HepG2 (cell line): ENCODE results near the gene LRBA. TPM values are rescaled to one million over a fixed set of nuclear protein-coding genes. Genes with fewer than 3 reads are reported as not detected.

Source experiments
- ATAC-seq: fragments of 200-7000 bp; cut with Tn5 transposase; 3 replicates; pipeline ENCODE4 v1.9.1; 2020; ENCODE audit warnings: mild to moderate bottlenecking, moderate library complexity
- BruUV-seq: library from RNA; stranded (reverse); fragments of 400-500 nt; replicated peaks from 2 replicates; lab custom pipeline; 2021; lab: Mats Ljungman, UMichigan
- CTCF ChIA-PET: fragments of 300-600 bp; formaldehyde crosslinking; extraction: SDS; loops from one replicate; lab custom pipeline; 2021; ENCODE audit warnings: low total read pairs, inconsistent platforms, low intra/inter-chr PET ratio; lab: Yijun Ruan, JAX
- POLR2A ChIA-PET: fragments of 350-600 bp; sonication (Branson Sonifier 250); formaldehyde crosslinking; loops from one replicate; lab custom pipeline; 2020; ENCODE audit warnings: antibody characterized with exemption, inconsistent platforms; lab: Yijun Ruan, JAX
- DNase-seq: peaks from one replicate; pipeline ENCODE4 v3.0.0-alpha.2; 2015; ENCODE audit warnings: low spot score
- FAIRE-seq: peaks from 3 replicates; lab custom pipeline; 2011; peaks lifted over from hg19 to GRCh38; lab: Jason Lieb, UNC
- H2AFZ ChIP-seq: one replicate; pipeline ENCODE4 v1.6.1; 2011; ENCODE audit warnings: low read length, inconsistent platforms
- H3K27ac ChIP-seq: fragments of 300-600 bp; 3 replicates; pipeline ENCODE4 v1.8.0; 2011; ENCODE audit warnings: mixed run types, mild to moderate bottlenecking, mixed read lengths, low read length, inconsistent platforms; ENCODE audit not compliant: insufficient read depth; ENCODE audit errors: extremely low read length
- H3K27me3 ChIP-seq, 2 experiments: fragments of 200-600 bp in 1 of 2; 2 replicates in 1 of 2; 3 replicates in 1 of 2; pipeline versions ENCODE4 v1.6.0 to v1.8.0; 2011; ENCODE audit warnings: low read length in 2 of 2, mild to moderate bottlenecking in 2 of 2, moderate library complexity in 2 of 2, inconsistent platforms in 1 of 2; ENCODE audit not compliant: insufficient read depth in 2 of 2, control insufficient read depth in 1 of 2
- H3K36me3 ChIP-seq, 2 experiments: fragments of 200-600 bp in 1 of 2; replicated peaks in 1 of 2; 2 replicates in 1 of 2; 3 replicates in 1 of 2; pipeline versions ENCODE4 v1.5.1 to v1.8.0; 2011; ENCODE audit warnings: low read length in 2 of 2, inconsistent platforms in 1 of 2; ENCODE audit not compliant: insufficient read depth in 2 of 2, control insufficient read depth in 1 of 2
- H3K4me1 ChIP-seq: 2 replicates; pipeline ENCODE4 v1.5.1; 2012; ENCODE audit warnings: low read length, inconsistent platforms; ENCODE audit not compliant: insufficient read depth
- H3K4me2 ChIP-seq: 2 replicates; pipeline ENCODE4 v1.6.0; 2011; ENCODE audit warnings: low read depth, low read length, inconsistent platforms
- H3K4me3 ChIP-seq, 3 experiments: fragments of 200-600 bp in 1 of 3; sonication (generic), shearing (Covaris generic) in 1 of 3; replicated peaks in 1 of 3; 2 replicates each; pipeline ENCODE4 v1.5.1; 2011 to 2016; ENCODE audit warnings: low read length in 3 of 3, inconsistent platforms in 2 of 3, low read depth in 2 of 3, mild to moderate bottlenecking in 2 of 3, control low read depth in 1 of 3, mixed read lengths in 1 of 3; ENCODE audit not compliant: insufficient read depth in 1 of 3
- H3K79me2 ChIP-seq: one replicate; pipeline ENCODE4 v1.6.1; 2011; ENCODE audit warnings: low read length, inconsistent platforms; ENCODE audit not compliant: insufficient read depth
- H3K9ac ChIP-seq: 2 replicates; pipeline ENCODE4 v1.6.0; 2011; ENCODE audit warnings: mild to moderate bottlenecking, low read depth, low read length, inconsistent platforms; ENCODE audit not compliant: insufficient read depth
- H3K9me3 ChIP-seq: 2 replicates; pipeline ENCODE4 v1.5.1; 2012; ENCODE audit warnings: mild to moderate bottlenecking, low read length
- H4K20me1 ChIP-seq: 2 replicates; pipeline ENCODE4 v1.6.0; 2011; ENCODE audit warnings: inconsistent platforms, mild to moderate bottlenecking, low read length, moderate library complexity; ENCODE audit not compliant: insufficient read depth
- EZH2 ChIP-seq: conservative IDR thresholded peaks from 2 replicates; pipeline ENCODE4 v1.6.1; 2012; ENCODE audit warnings: mild to moderate bottlenecking, low read depth, low read length, moderate library complexity
- MED8 ChIP-seq: sonication (generic); formaldehyde crosslinking; IDR thresholded peaks from 2 replicates; pipeline ENCODE4 v1.8.1; 2023; ENCODE audit warnings: mild to moderate bottlenecking, missing genetic modification reagents; ENCODE audit not compliant: insufficient replicate concordance
- NFIB ChIP-seq: sonication (generic); formaldehyde crosslinking; IDR thresholded peaks from 2 replicates; pipeline ENCODE4 v1.9.0; 2021; ENCODE audit warnings: missing genetic modification reagents, mild to moderate bottlenecking, borderline replicate concordance
- NR0B2 ChIP-seq: sonication (generic); formaldehyde crosslinking; IDR thresholded peaks from 2 replicates; pipeline ENCODE4 v1.4.0; 2020; ENCODE audit warnings: mild to moderate bottlenecking, missing genetic modification reagents
- RNF219 ChIP-seq: sonication (generic); formaldehyde crosslinking; IDR thresholded peaks from 2 replicates; pipeline ENCODE4 v1.5.0; 2020; ENCODE audit warnings: mild to moderate bottlenecking, missing genetic modification reagents
- SMAD9 ChIP-seq: sonication (generic); formaldehyde crosslinking; IDR thresholded peaks from 2 replicates; pipeline ENCODE4 v1.5.1; 2020; ENCODE audit warnings: mild to moderate bottlenecking, missing genetic modification reagents
- ZNF432 ChIP-seq: sonication (generic); formaldehyde crosslinking; IDR thresholded peaks from 2 replicates; pipeline ENCODE4 v1.5.0; 2020; ENCODE audit warnings: missing genetic modification reagents, mild to moderate bottlenecking, borderline replicate concordance
- WGBS: methylation state at CpG from one replicate; pipeline ENCODE4 v1.1.6; 2017; ENCODE audit warnings: low lambda C conversion rate; 5-methylcytosine and 5-hydroxymethylcytosine counted together
- in situ Hi-C: cut with HindIII; loops from 2 replicates; pipeline ENCODE4 v1.10.0; 2017; ENCODE audit warnings: low pct_unique_long_range_greater_than_20kb; ENCODE audit not compliant: extremely low pct_ligation_motif_present
- intact Hi-C: fragments of 100-400 bp; cut with micrococcal nuclease; formaldehyde crosslinking; loops from one replicate; pipeline ENCODE4 v1.10.0; 2022; ENCODE audit not compliant: unreplicated experiment
- polyA plus RNA-seq, 8 experiments: library from polyadenylated mRNA; depleted of rRNA in 3 of 8; stranded (reverse) in 7 of 8; unstranded in 1 of 8; fragments of >200 nt; fragmentation: Illumina TruSeq in 4 of 8; extraction: Trizol in 4 of 8; gene quantifications; 2 replicates each; pipeline versions ENCODE4 v1.2.1 to v1.2.3, GENCODE V29; 2011 to 2016; ENCODE audit warnings: low read depth in 4 of 8, missing spikeins in 1 of 8, mixed read lengths in 1 of 8; ENCODE audit not compliant: insufficient read depth in 1 of 8
- total RNA-seq, 5 experiments: library from RNA; depleted of rRNA; stranded (reverse); fragments of >200 nt; fragmentation: Illumina TruSeq; extraction: Trizol; gene quantifications; 2 replicates each; pipeline ENCODE4 v1.2.3, GENCODE V29; 2016; ENCODE audit warnings: low read depth in 1 of 5

The LRBA gene
- total and polyA plus RNA-seq, 2 of the 13 experiments (the other 11 are each of a cell fraction or from before 2014, with no cell fraction given): 21.0 to 37.2 TPM

- DNase-seq (no peak), FAIRE-seq (no peak)
- Histone ChIP-seq H3K9ac (no peak overlapping the region), H2AFZ (no peak overlapping the region), H3K4me3 (no peak overlapping the region), H3K79me2 (no peaks in the 10 kb centered on the region), H3K4me1 (no peaks in the 10 kb centered on the region), H3K4me2 (no peak overlapping the region)
- in situ Hi-C loops (no loop called here), intact Hi-C loops (no loop called here)
- POLR2A ChIA-PET: no interaction called here
- no peak for TF ChIP-seq SMAD9 (CRISPR knock-in tag)
- TF ChIP-seq, all 625 proteins: peak for 0
- 83% methylated on average over 8 of the region's 8 CpGs for WGBS
- no peaks in the 10 kb centered on the region for H3K36me3 ChIP-seq
- no peaks in the 10 kb centered on the region for H3K27me3 ChIP-seq
- ATAC-seq: no peak
- H3K9me3 ChIP-seq: no peaks in the 10 kb centered on the region
- no peak overlapping the region for H3K27ac ChIP-seq
- no TSS peak for BruUV-seq
- H4K20me1 ChIP-seq: no peaks in the 10 kb centered on the region
- CTCF ChIA-PET: no interaction called here
Measured at GRCh38 chr4:150784939-150785338, 230.1 kb downstream of the LRBA start.

- CTCF ChIA-PET: no interaction called here
- Histone ChIP-seq H4K20me1 (no peaks in the 10 kb centered on the region), H3K36me3 (no peaks in the 10 kb centered on the region), H3K27ac (no peak overlapping the region), H2AFZ (no peak overlapping the region), H3K4me2 (no peak overlapping the region), H3K4me1 (no peaks in the 10 kb centered on the region), H3K4me3 (no peak overlapping the region), H3K27me3 (no peaks in the 10 kb centered on the region), H3K9me3 (no peaks in the 10 kb centered on the region), H3K79me2 (no peaks in the 10 kb centered on the region), H3K9ac (no peak overlapping the region)
- FAIRE-seq: no peak
- in situ Hi-C loops: no loop called here
- no peak for ATAC-seq
- POLR2A ChIA-PET: no interaction called here
- no peak for DNase-seq
- 94% methylated on average over 4 of the region's 4 CpGs for WGBS
- intact Hi-C loops: no loop called here
- BruUV-seq: no TSS peak
- TF ChIP-seq RNF219 (CRISPR knock-in tag) (no peak), NR0B2 (CRISPR knock-in tag) (no peak), NFIB (CRISPR knock-in tag) (no peak), MED8 (no peak), ZNF432 (CRISPR knock-in tag) (no peak), EZH2 (no peak)
Measured at GRCh38 chr4:150784305-150784704, 230.8 kb downstream of the LRBA start.
